A673 (cell line): ENCODE data around the gene C16orf74.

Source experiments
- CTCF ChIP-seq: fragments of 300-800, 200-600 bp; sonication (generic); conservative IDR thresholded peaks from 2 replicates; pipeline ENCODE4 v1.5.1; 2017; ENCODE audit warnings: low read depth, mild to moderate bottlenecking, antibody characterized with exemption, low read length, moderate library complexity, mixed read lengths
- EZH2 ChIP-seq: fragments of 200-600 bp; sonication (generic); IDR thresholded peaks from 2 replicates; pipeline ENCODE4 v1.6.1; 2017; ENCODE audit warnings: borderline replicate concordance, low read depth, mild to moderate bottlenecking, mixed read lengths, antibody characterized with exemption, low read length; ENCODE audit not compliant: poor library complexity, severe bottlenecking

GRCh38 chr16:85673529-85674417, 77.1 kb downstream of the C16orf74 start:
- TF ChIP-seq EZH2 (no peak), CTCF (no peak)
